Fibroblast of lung (primary cell): ENCODE measurements around the gene SLC25A27.

ENCODE experiments used
- EZH2 ChIP-seq: IDR thresholded peaks from 2 replicates; pipeline ENCODE4 v1.5.1; 2012; ENCODE audit warnings: low read length, control low read depth, mild to moderate bottlenecking; ENCODE audit errors: missing control alignments
- TF ChIP-seq, protein P1 (sequence below), 2 donors: IDR thresholded peaks in 1 of 2; conservative IDR thresholded peaks in 1 of 2; 1 replicate in 1 of 2; 2 replicates in 1 of 2; pipeline ENCODE4 v1.5.1; 2011 to 2012; ENCODE audit warnings: low read length in 2 of 2, control low read depth in 1 of 2, inconsistent platforms in 1 of 2, low read depth in 1 of 2, mild to moderate bottlenecking in 1 of 2

DNA sequence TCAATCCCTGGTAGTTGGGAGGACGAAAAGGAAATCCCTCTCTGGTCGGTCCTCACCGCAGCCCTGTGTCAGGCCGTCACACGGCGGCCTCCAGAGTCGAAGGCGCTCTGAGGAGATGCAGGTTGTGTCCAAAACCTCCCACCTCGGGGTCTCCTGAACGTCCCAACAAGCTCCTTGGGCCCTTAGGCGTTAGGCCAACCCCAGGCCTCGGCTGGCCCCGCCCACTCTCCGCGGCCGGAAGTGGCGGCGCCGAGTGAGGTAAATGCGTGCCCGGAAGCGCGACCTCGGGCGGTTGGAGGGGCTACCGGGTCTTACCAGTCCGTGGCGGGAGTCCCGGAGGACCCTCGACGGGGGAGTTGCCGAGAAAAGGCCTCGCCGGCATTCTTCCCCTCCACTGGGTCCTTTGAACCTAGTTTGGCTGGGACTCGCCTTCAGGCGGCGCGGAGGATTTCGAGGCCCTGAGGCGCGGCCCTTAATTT is 34.9 kb downstream of the SLC25A27 start, which contains the start of gene TDRD6:
- TF ChIP-seq, protein P1, sequence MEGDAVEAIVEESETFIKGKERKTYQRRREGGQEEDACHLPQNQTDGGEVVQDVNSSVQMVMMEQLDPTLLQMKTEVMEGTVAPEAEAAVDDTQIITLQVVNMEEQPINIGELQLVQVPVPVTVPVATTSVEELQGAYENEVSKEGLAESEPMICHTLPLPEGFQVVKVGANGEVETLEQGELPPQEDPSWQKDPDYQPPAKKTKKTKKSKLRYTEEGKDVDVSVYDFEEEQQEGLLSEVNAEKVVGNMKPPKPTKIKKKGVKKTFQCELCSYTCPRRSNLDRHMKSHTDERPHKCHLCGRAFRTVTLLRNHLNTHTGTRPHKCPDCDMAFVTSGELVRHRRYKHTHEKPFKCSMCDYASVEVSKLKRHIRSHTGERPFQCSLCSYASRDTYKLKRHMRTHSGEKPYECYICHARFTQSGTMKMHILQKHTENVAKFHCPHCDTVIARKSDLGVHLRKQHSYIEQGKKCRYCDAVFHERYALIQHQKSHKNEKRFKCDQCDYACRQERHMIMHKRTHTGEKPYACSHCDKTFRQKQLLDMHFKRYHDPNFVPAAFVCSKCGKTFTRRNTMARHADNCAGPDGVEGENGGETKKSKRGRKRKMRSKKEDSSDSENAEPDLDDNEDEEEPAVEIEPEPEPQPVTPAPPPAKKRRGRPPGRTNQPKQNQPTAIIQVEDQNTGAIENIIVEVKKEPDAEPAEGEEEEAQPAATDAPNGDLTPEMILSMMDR (conservative IDR thresholded peaks at IDR 0.05 in 1 of 2, IDR thresholded peaks at IDR 0.05 in 1 of 2; ENCODE audit: low read depth in 1 of 2, low read length in 2 of 2): no peak
- no peak for TF ChIP-seq EZH2
